ENCODE measurements around the gene PDXDC1. TPM values are rescaled to one million over a fixed set of nuclear protein-coding genes. Genes with fewer than 3 reads are reported as not detected.
A peak's percentile ranks its signal among the peaks of the same experiment; 100 is the strongest.

The PDXDC1 gene
- total and polyA plus RNA-seq, 9 of the 15 experiments (the other 6 are each of a cell fraction or from before 2014, with no cell fraction given) = 5.1 to 95.4 (median 45.8) TPM

DNA sequence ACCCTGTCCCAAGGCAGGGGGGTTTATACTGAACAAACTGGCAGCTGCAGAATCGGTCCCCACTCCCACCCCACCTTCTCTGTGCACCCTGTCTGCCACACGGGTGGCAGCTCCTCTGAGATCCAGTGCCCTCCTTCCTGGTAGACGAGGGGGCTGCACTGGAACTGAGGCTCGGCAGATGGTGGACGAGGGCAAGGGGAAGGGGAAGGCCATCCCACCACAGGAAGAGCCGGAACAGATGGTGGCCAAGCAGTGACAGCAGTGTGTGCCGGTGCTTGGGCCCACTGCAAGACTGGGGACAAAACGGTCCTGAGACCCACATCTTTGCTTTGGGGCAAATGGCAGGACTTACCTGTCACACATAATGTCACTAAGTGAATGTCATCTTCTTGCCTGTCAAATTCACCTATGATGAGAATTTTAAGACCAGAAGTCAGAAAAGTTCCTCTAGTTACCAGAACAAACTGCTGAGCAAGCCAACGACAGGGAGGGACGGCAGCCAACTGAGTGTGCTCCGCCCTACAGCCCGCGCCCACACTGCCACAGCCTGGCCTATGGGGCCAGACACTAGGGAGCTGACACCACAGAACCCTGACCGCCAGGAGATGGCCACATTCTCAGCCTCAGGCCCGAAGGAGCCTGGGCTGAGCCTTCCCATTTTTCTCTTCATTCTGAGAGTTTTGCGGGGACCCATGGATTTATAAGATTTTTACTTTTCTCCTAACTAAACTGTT, 66.6 kb downstream of the PDXDC1 start (continued):
- TF ChIP-seq, protein P1, sequence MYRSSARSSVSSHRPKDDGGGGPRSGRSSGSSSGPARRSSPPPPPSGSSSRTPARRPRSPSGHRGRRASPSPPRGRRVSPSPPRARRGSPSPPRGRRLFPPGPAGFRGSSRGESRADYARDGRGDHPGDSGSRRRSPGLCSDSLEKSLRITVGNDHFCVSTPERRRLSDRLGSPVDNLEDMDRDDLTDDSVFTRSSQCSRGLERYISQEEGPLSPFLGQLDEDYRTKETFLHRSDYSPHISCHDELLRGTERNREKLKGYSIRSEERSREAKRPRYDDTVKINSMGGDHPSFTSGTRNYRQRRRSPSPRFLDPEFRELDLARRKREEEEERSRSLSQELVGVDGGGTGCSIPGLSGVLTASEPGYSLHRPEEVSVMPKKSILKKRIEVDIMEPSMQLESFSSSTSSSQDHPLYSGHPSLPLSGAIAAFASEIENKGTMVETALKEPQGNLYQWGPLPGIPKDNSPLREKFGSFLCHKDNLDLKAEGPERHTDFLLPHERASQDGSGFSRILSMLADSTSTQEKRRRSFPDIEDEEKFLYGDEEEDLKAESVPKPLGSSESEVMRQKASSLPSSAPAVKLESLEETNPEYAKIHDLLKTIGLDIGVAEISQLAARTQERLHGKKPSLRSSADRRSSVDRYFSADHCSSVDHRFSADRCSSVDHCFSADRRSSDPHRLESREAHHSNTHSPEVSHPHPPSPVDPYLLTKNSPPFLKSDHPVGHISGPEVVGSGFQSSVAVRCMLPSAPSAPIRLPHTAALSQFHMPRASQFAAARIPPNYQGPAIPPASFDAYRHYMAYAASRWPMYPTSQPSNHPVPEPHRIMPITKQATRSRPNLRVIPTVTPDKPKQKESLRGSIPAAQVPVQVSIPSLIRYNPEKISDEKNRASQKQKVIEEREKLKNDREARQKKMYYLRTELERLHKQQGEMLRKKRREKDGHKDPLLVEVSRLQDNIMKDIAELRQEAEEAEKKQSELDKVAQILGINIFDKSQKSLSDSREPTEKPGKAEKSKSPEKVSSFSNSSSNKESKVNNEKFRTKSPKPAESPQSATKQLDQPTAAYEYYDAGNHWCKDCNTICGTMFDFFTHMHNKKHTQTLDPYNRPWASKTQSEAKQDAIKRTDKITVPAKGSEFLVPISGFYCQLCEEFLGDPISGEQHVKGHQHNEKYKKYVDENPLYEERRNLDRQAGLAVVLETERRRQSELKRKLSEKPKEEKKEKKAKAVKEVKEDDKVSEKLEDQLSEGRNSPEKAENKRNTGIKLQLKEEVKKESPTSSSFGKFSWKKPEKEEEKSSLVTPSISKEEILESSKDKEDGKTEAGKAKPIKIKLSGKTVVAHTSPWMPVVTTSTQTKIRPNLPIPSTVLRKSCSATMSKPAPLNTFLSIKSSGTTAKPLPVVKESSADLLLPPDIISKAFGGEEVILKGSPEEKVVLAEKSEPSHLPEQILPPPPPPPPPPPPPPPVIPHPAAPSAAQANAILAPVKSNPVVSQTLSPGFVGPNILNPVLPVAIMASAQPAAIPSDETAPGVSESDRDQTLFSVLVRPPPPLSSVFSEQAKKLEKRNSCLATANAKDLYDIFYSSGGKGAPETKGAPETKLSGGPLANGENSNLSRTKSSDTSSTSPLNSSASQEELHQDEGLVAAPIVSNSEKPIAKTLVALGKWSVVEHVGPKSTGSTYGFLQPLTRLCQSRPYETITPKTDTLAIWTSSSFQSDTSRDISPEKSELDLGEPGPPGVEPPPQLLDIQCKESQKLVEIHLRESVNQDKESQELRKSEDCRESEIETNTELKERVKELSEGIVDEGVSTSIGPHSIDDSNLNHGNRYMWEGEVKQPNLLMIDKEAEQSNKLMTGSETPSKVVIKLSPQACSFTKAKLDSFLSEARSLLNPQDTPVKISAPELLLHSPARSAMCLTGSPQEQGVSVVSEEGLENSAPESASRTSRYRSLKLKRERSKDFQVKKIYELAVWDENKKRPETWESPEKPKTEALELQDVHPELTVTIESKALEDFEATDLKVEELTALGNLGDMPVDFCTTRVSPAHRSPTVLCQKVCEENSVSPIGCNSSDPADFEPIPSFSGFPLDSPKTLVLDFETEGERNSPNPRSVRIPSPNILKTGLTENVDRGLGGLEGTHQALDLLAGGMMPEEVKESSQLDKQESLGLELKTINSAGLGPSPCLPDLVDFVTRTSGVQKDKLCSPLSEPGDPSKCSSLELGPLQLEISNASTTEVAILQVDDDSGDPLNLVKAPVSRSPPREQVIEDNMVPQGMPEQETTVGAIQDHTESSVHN (IDR thresholded peaks at IDR 0.05; ENCODE audit: borderline replicate concordance in 1 of 2, low read depth in 1 of 2) = no peak
- TF ChIP-seq MTA3 (IDR thresholded peaks at IDR 0.05; ENCODE audit: borderline replicate concordance) (peak; percentile 54; the same call in 1 of the 2 replicates), ZNF77 (CRISPR knock-in tag; IDR thresholded peaks at IDR 0.05) (no peak), JUND (IDR thresholded peaks at IDR 0.05; ENCODE audit: borderline replicate concordance, low read depth, low read length) (no peak), JUND (tag; IDR thresholded peaks at IDR 0.05; ENCODE audit: borderline replicate concordance, low read depth, low read length) (no peak), ZKSCAN1 (IDR thresholded peaks at IDR 0.05; ENCODE audit: low read depth, low read length) (no peak), CHD2 (IDR thresholded peaks at IDR 0.05; ENCODE audit: low read depth, low read length) (no peak), PURB (CRISPR knock-in tag; IDR thresholded peaks at IDR 0.05; ENCODE audit: low read depth) (no peak), ZFP1 (CRISPR knock-in tag; IDR thresholded peaks at IDR 0.05) (no peak), RBM14 (IDR thresholded peaks at IDR 0.05; ENCODE audit: borderline replicate concordance, insufficient read depth, low read depth, low read length) (no peak)
- TF ChIP-seq, protein P2, sequence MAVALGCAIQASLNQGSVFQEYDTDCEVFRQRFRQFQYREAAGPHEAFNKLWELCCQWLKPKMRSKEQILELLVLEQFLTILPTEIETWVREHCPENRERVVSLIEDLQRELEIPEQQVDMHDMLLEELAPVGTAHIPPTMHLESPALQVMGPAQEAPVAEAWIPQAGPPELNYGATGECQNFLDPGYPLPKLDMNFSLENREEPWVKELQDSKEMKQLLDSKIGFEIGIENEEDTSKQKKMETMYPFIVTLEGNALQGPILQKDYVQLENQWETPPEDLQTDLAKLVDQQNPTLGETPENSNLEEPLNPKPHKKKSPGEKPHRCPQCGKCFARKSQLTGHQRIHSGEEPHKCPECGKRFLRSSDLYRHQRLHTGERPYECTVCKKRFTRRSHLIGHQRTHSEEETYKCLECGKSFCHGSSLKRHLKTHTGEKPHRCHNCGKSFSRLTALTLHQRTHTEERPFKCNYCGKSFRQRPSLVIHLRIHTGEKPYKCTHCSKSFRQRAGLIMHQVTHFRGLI (CRISPR knock-in tag; IDR thresholded peaks at IDR 0.05) = no peak
- TF ChIP-seq, protein P3, sequence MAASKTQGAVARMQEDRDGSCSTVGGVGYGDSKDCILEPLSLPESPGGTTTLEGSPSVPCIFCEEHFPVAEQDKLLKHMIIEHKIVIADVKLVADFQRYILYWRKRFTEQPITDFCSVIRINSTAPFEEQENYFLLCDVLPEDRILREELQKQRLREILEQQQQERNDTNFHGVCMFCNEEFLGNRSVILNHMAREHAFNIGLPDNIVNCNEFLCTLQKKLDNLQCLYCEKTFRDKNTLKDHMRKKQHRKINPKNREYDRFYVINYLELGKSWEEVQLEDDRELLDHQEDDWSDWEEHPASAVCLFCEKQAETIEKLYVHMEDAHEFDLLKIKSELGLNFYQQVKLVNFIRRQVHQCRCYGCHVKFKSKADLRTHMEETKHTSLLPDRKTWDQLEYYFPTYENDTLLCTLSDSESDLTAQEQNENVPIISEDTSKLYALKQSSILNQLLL (CRISPR knock-in tag; IDR thresholded peaks at IDR 0.05; ENCODE audit: borderline replicate concordance) = no peak
- TF ChIP-seq, protein P4, sequence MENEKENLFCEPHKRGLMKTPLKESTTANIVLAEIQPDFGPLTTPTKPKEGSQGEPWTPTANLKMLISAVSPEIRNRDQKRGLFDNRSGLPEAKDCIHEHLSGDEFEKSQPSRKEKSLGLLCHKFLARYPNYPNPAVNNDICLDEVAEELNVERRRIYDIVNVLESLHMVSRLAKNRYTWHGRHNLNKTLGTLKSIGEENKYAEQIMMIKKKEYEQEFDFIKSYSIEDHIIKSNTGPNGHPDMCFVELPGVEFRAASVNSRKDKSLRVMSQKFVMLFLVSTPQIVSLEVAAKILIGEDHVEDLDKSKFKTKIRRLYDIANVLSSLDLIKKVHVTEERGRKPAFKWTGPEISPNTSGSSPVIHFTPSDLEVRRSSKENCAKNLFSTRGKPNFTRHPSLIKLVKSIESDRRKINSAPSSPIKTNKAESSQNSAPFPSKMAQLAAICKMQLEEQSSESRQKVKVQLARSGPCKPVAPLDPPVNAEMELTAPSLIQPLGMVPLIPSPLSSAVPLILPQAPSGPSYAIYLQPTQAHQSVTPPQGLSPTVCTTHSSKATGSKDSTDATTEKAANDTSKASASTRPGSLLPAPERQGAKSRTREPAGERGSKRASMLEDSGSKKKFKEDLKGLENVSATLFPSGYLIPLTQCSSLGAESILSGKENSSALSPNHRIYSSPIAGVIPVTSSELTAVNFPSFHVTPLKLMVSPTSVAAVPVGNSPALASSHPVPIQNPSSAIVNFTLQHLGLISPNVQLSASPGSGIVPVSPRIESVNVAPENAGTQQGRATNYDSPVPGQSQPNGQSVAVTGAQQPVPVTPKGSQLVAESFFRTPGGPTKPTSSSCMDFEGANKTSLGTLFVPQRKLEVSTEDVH (IDR thresholded peaks at IDR 0.05; ENCODE audit: low read depth, partially characterized antibody) = no peak

Data from K562 (cell line).